Lower leg skin (tissue), 3 donors: ENCODE data around the gene CIAO1.
"Not testable (repeated sequence)": the region's sequence is repeated elsewhere in the genome, so short reads cannot be mapped to it uniquely, and the experiment has no call there.

Source experiments
- CTCF ChIP-seq, 3 donors: fragments of 450-650 bp; IDR thresholded peaks; one replicate each; pipeline ENCODE4 v1.5.1; 2016; ENCODE audit warnings: antibody characterized with exemption in 3 of 3, mild to moderate bottlenecking in 3 of 3, moderate library complexity in 2 of 3
- POLR2A ChIP-seq, 2 donors: fragments of 450-650 bp; IDR thresholded peaks; one replicate each; pipeline ENCODE4 v1.6.1; 2016 to 2017; ENCODE audit warnings: antibody characterized with exemption in 2 of 2, mild to moderate bottlenecking in 1 of 2, moderate library complexity in 1 of 2

- TF ChIP-seq CTCF, POLR2A (IDR thresholded peaks at IDR 0.05): not testable (repeated sequence)
These were observed 46.1 kb upstream of the CIAO1 start for GRCh38 chr2:96219959-96220358.
